HCT116 (cell line): ENCODE measurements around the gene SH3GL3. TPM values are rescaled to one million over a fixed set of nuclear protein-coding genes. Genes with fewer than 3 reads are reported as not detected.

ENCODE experiments used
- ATAC-seq: fragments of 200-7000 bp; cut with Tn5 transposase; 2 replicates; pipeline ENCODE4 v1.9.1; 2020; ENCODE audit warnings: mild to moderate bottlenecking, moderate library complexity
- BruUV-seq: library from RNA; stranded (reverse); fragments of 400-500 nt; replicated peaks from 2 replicates; lab custom pipeline; 2021; lab: Mats Ljungman, UMichigan
- CTCF ChIA-PET: fragments of 300-600 bp; sonication (Branson Sonifier 250); formaldehyde crosslinking; loops from one replicate; lab custom pipeline; 2021; ENCODE audit warnings: antibody characterized with exemption; lab: Charles Lee
- POLR2A ChIA-PET: fragments of 300-600, 350-600 bp; sonication (Branson Sonifier 250); formaldehyde crosslinking; loops from one replicate; lab custom pipeline; 2021; ENCODE audit warnings: antibody characterized with exemption; lab: Charles Lee
- RAD21 ChIA-PET, 2 experiments: fragments of 300-600 bp; sonication (Branson Sonifier 250); formaldehyde crosslinking; loops; one replicate each; lab custom pipeline; 2023; ENCODE audit warnings: low total read pairs in 2 of 2; ENCODE audit not compliant: uncharacterized antibody in 2 of 2, unreplicated experiment in 2 of 2, low non-redundant PET in 1 of 2; lab: Charles Lee
- DNase-seq: peaks from one replicate; pipeline ENCODE4 v3.0.0-alpha.2; 2010; ENCODE audit warnings: low read depth, low spot score
- H2AFZ ChIP-seq: fragments of 200-600 bp; shearing (Covaris generic), sonication (generic); 2 replicates; pipeline ENCODE4 v1.6.1; 2017; ENCODE audit warnings: low read depth, mixed run types, mixed read lengths, antibody characterized with exemption, low read length; ENCODE audit not compliant: poor library complexity, severe bottlenecking
- H3K27ac ChIP-seq: 2 replicates; pipeline ENCODE4 v1.5.1; 2012; ENCODE audit warnings: low read depth, low read length
- H3K27me3 ChIP-seq: fragments of 200-600 bp; sonication (generic); 2 replicates; pipeline ENCODE4 v1.6.1; 2016; ENCODE audit warnings: mixed run types, low read length, mixed read lengths; ENCODE audit not compliant: insufficient read depth
- H3K36me3 ChIP-seq, 2 experiments: fragments of 200-500 bp in 1 of 2; fragments of 200-600 bp in 1 of 2; sonication (Bioruptor generic) in 1 of 2; sonication (generic) in 1 of 2; 2 replicates each; pipeline versions ENCODE4 v1.5.1 to v1.6.1; 2014 to 2016; ENCODE audit warnings: low read length in 2 of 2, inconsistent platforms in 1 of 2, mixed read lengths in 1 of 2, mixed run types in 1 of 2; ENCODE audit not compliant: insufficient read depth in 2 of 2, control insufficient read depth in 1 of 2
- H3K4me1 ChIP-seq, 2 experiments: fragments of 200-600 bp in 1 of 2; sonication (generic) in 1 of 2; 2 replicates each; pipeline versions ENCODE4 v1.5.1 to v1.6.1; 2012 to 2017; ENCODE audit warnings: low read length in 2 of 2, inconsistent platforms in 1 of 2, mild to moderate bottlenecking in 1 of 2, mixed read lengths in 1 of 2, mixed run types in 1 of 2, moderate library complexity in 1 of 2; ENCODE audit not compliant: insufficient read depth in 2 of 2, control insufficient read depth in 1 of 2
- H3K4me2 ChIP-seq: fragments of 200-600 bp; sonication (generic); 2 replicates; pipeline ENCODE4 v1.6.1; 2017; ENCODE audit warnings: mixed run types, low read length, mixed read lengths
- H3K4me3 ChIP-seq, 2 experiments: fragments of 200-600 bp in 1 of 2; sonication (generic) in 1 of 2; replicated peaks in 1 of 2; 2 replicates each; pipeline ENCODE4 v1.5.1; 2011 to 2016; ENCODE audit warnings: low read length in 2 of 2, control low read depth in 1 of 2, low read depth in 1 of 2, mild to moderate bottlenecking in 1 of 2, mixed read lengths in 1 of 2, mixed run types in 1 of 2
- H3K79me2 ChIP-seq: fragments of 200-600 bp; sonication (generic); 2 replicates; pipeline ENCODE4 v1.6.1; 2017; ENCODE audit warnings: mild to moderate bottlenecking, mixed run types, low read length, moderate library complexity, mixed read lengths; ENCODE audit not compliant: insufficient read depth
- H3K9ac ChIP-seq: fragments of 200-600 bp; sonication (generic); 2 replicates; pipeline ENCODE4 v1.6.1; 2016; ENCODE audit warnings: low read length, mixed read lengths
- H3K9me2 ChIP-seq: fragments of 200-600 bp; sonication (generic), shearing (Covaris generic); 2 replicates; pipeline ENCODE4 v1.6.1; 2017; ENCODE audit warnings: mixed run types, mild to moderate bottlenecking, moderate library complexity; ENCODE audit not compliant: insufficient read depth
- H3K9me3 ChIP-seq, 2 experiments: fragments of 200-500 bp in 1 of 2; fragments of 200-600 bp in 1 of 2; sonication (Bioruptor generic) in 1 of 2; sonication (generic) in 1 of 2; 2 replicates each; pipeline ENCODE4 v1.6.1; 2014 to 2017; ENCODE audit warnings: low read length in 2 of 2, mixed read lengths in 2 of 2, inconsistent platforms in 1 of 2, low read depth in 1 of 2, mild to moderate bottlenecking in 1 of 2, mixed run types in 1 of 2, moderate library complexity in 1 of 2; ENCODE audit not compliant: control insufficient read depth in 1 of 2, insufficient read depth in 1 of 2
- H4K20me1 ChIP-seq: fragments of 200-600 bp; sonication (generic), shearing (Covaris generic); 2 replicates; pipeline ENCODE4 v1.6.1; 2017; ENCODE audit warnings: mixed run types, mild to moderate bottlenecking, moderate library complexity; ENCODE audit not compliant: insufficient read depth
- CTCF ChIP-seq, 3 experiments: fragments of 200-600 bp in 1 of 3; sonication (generic) in 1 of 3; IDR thresholded peaks in 2 of 3; conservative IDR thresholded peaks in 1 of 3; 2 replicates each; pipeline ENCODE4 v1.5.1; 2012 to 2017; ENCODE audit warnings: low read depth in 2 of 3, low read length in 2 of 3, antibody characterized with exemption in 1 of 3, borderline replicate concordance in 1 of 3, control low read depth in 1 of 3, mild to moderate bottlenecking in 1 of 3, mixed read lengths in 1 of 3, mixed run types in 1 of 3, moderate library complexity in 1 of 3; ENCODE audit not compliant: insufficient read depth in 1 of 3
- EZH2 ChIP-seq: fragments of 200-600 bp; sonication (generic); IDR thresholded peaks from 2 replicates; pipeline ENCODE4 v1.6.1; 2017; ENCODE audit warnings: antibody characterized with exemption, mixed run types
- FOSL1 ChIP-seq: IDR thresholded peaks from 2 replicates; pipeline ENCODE4 v1.6.1; 2012; ENCODE audit warnings: low read depth
- JUND ChIP-seq: IDR thresholded peaks from 2 replicates; pipeline ENCODE4 v1.6.1; 2012
- MAX ChIP-seq: IDR thresholded peaks from 2 replicates; pipeline ENCODE4 v1.6.1; 2012
- POLR2A ChIP-seq: IDR thresholded peaks from 2 replicates; pipeline ENCODE4 v1.7.0; 2011; ENCODE audit warnings: borderline replicate concordance; ENCODE audit not compliant: insufficient read depth, insufficient read length; ENCODE audit errors: extremely low read depth
- POLR2AphosphoS5 ChIP-seq: IDR thresholded peaks from 2 replicates; pipeline ENCODE4 v1.6.1; 2011; ENCODE audit warnings: mild to moderate bottlenecking, low read depth, low read length, moderate library complexity
- RAD21 ChIP-seq: IDR thresholded peaks from 2 replicates; pipeline ENCODE4 v1.6.1; 2012; ENCODE audit warnings: low read depth, mild to moderate bottlenecking
- REST ChIP-seq: IDR thresholded peaks from 2 replicates; pipeline ENCODE4 v1.6.1; 2012; ENCODE audit warnings: low read depth
- SP1 ChIP-seq: IDR thresholded peaks from 2 replicates; pipeline ENCODE4 v1.6.1; 2012; ENCODE audit warnings: low read depth
- SRF ChIP-seq: IDR thresholded peaks from 2 replicates; pipeline ENCODE4 v1.6.1; 2012; ENCODE audit warnings: low read depth
- ZNF274 ChIP-seq: fragments of 200-500 bp; sonication (Bioruptor generic); IDR thresholded peaks from 2 replicates; pipeline ENCODE4 v1.6.1; 2014; ENCODE audit warnings: mild to moderate bottlenecking, low read depth, low read length, inconsistent platforms
- intact Hi-C: fragments of 100-400 bp; cut with micrococcal nuclease; formaldehyde crosslinking; loops from 2 replicates; pipeline ENCODE4 v1.10.0; 2022
- total RNA-seq: library from RNA; stranded (reverse); gene quantifications from one replicate; pipeline ENCODE4 v1.2.1, GENCODE V29; 2021; ENCODE audit not compliant: unreplicated experiment

SH3GL3 gene
- total RNA-seq, 1 experiment from 2014 or later: 1.3 TPM

GRCh38 chr15:83565553-83566159 is 118.5 kb downstream of the SH3GL3 start:
- ATAC-seq (peak; percentile 73), DNase-seq (peak; percentile 37)
- Histone ChIP-seq H3K4me1 (no peaks in the 10 kb centered on the region; a peak in 1 of 4 replicates), H3K27me3 (no peaks in the 10 kb centered on the region), H3K4me2 (no peak overlapping the region), H3K9me3 (no peaks in the 10 kb centered on the region), H3K27ac (no peak overlapping the region), H3K9ac (no peak overlapping the region), H2AFZ (no peak overlapping the region), H3K4me3 (no peak overlapping the region), H3K79me2 (no peaks in the 10 kb centered on the region), H3K36me3 (no peaks in the 10 kb centered on the region), H3K9me2 (no peaks in the 10 kb centered on the region), H4K20me1 (no peaks in the 10 kb centered on the region)
- CTCF ChIA-PET: interaction anchor here (0.6 to 4.1 kb wide), 19 partner anchors 10 to 554 kb away, joined by 3 to 33 read pairs (median 4); partner anchors contain the start of gene C15orf40
- no peak for TF ChIP-seq ZNF274
- TF ChIP-seq EZH2: no peak
- TF ChIP-seq RAD21: peak; percentile 73
- no peak for TF ChIP-seq REST
- TF ChIP-seq JUND: no peak
- TF ChIP-seq FOSL1: no peak
- TF ChIP-seq MAX: no peak
- TF ChIP-seq SRF: peak; percentile 69
- TF ChIP-seq POLR2AphosphoS5: no peak
- no peak for TF ChIP-seq SP1
- TF ChIP-seq CTCF (IDR thresholded peaks at IDR 0.05 in 2 of 3, conservative IDR thresholded peaks at IDR 0.05 in 1 of 3; ENCODE audit: borderline replicate concordance in 1 of 3, insufficient read depth in 1 of 3, low read depth in 2 of 3, low read length in 2 of 3): peak; percentile 59 to 71 (median 62)
- no peak for TF ChIP-seq POLR2A
- intact Hi-C loops: loop anchor here (2.0 to 5.0 kb wide), 2 partner anchors 273 to 472 kb away; no protein-coding TSS in a partner anchor
- RAD21 ChIA-PET: interaction anchor here (0.7 to 1.0 kb wide), 4 partner anchors 127 to 470 kb away, joined by 3 to 4 read pairs (median 3); no protein-coding TSS in a partner anchor
- POLR2A ChIA-PET: no interaction called here
- no TSS peak for BruUV-seq
